Measurements from ENCODE around the gene MAEA. TPM values are rescaled to one million over a fixed set of nuclear protein-coding genes. Genes with fewer than 3 reads are reported as not detected.

The MAEA gene
- total and polyA plus RNA-seq, 2 of the 8 experiments (the other 6 are each of a cell fraction or from before 2014, with no cell fraction given) = 75.8 to 133 TPM

GRCh38 chr4:1291091-1291490 lies 1.4 kb downstream of the MAEA start (continued):
- TF ChIP-seq SRF (IDR thresholded peaks at IDR 0.05; ENCODE audit: low read depth, low read length) (no peak), RFX5 (IDR thresholded peaks at IDR 0.05; ENCODE audit: borderline replicate concordance, low read depth, low read length) (no peak), HDAC6 (IDR thresholded peaks at IDR 0.05; ENCODE audit: low read depth, low read length) (no peak), SP1 (IDR thresholded peaks at IDR 0.05; ENCODE audit: low read depth, low read length) (no peak), RXRA (IDR thresholded peaks at IDR 0.05; ENCODE audit: insufficient read depth, low read depth, low read length) (no peak), ASH2L (IDR thresholded peaks at IDR 0.05; ENCODE audit: low read length) (no peak)

Data from H1 (cell line).